Measurements from ENCODE around the gene AP1B1.

DNA sequence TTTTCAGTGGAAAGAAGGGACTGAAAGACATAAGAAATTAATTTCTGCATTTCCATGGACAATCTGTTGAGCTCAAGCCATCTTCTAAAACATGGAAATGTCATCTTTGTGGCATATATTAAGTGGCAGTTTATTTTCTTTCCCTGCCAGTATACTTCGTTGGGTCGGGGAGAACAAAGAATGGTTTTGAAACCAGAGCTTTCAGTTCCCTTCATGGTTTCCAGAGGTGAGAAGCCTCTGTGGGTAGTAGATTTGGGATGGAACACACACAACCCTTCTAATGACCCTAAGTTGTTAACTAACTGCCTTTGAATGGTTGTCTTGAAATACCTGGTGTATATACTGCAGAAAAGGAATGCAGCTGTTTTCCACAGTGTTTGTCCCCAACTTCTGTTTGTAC is 99.5 kb downstream of the AP1B1 start:
- TF ChIP-seq EZH2 (IDR thresholded peaks at IDR 0.05; ENCODE audit: low read length): no peak
- TF ChIP-seq, protein P1, sequence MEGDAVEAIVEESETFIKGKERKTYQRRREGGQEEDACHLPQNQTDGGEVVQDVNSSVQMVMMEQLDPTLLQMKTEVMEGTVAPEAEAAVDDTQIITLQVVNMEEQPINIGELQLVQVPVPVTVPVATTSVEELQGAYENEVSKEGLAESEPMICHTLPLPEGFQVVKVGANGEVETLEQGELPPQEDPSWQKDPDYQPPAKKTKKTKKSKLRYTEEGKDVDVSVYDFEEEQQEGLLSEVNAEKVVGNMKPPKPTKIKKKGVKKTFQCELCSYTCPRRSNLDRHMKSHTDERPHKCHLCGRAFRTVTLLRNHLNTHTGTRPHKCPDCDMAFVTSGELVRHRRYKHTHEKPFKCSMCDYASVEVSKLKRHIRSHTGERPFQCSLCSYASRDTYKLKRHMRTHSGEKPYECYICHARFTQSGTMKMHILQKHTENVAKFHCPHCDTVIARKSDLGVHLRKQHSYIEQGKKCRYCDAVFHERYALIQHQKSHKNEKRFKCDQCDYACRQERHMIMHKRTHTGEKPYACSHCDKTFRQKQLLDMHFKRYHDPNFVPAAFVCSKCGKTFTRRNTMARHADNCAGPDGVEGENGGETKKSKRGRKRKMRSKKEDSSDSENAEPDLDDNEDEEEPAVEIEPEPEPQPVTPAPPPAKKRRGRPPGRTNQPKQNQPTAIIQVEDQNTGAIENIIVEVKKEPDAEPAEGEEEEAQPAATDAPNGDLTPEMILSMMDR (optimal IDR thresholded peaks at IDR 0.05 in 1 of 3, IDR thresholded peaks at IDR 0.05 in 1 of 3, conservative IDR thresholded peaks at IDR 0.05 in 1 of 3; ENCODE audit: extremely low read depth in 1 of 3, insufficient read depth in 2 of 3, low read length in 3 of 3): no peak

Data from keratinocyte (primary cell).